Measurements from ENCODE around the gene CPM. TPM values are rescaled to one million over a fixed set of nuclear protein-coding genes. Genes with fewer than 3 reads are reported as not detected.
"Not testable (repeated sequence)": the region's sequence is repeated elsewhere in the genome, so short reads cannot be mapped to it uniquely, and the experiment has no call there.

The CPM gene
- total and polyA plus RNA-seq, 10 of the 15 experiments (the other 5 are each of a cell fraction or from before 2014, with no cell fraction given): 0.06 to 1.7 (median 0.41) TPM

DNA sequence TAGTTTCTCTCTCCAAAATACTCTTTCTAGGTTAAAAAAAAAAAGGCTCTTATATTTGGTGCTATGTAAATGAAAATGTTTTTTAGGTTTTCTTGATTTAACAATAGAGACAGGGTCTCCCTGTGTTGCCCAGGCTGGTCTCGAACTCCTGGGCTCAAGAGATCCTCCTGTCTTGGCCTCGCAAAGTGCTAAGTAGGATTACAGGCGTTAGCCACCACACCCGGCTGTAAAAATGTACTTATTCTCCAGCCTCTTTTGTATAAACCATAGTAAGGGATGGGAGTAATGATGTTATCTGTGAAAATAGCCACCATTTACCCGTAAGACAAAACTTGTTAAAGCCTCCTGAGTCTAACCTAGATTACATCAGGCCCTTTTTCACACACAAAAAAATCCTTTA is 91.8 kb downstream of the CPM start:
- ATAC-seq; in situ Hi-C loops (cut with MboI); H3K9ac ChIP-seq (ENCODE audit: control insufficient read depth, insufficient read depth, low read length); FAIRE-seq; H3K27me3 ChIP-seq (replicated peaks in 1 of 2; ENCODE audit: control insufficient read depth in 2 of 2, insufficient read depth in 2 of 2, low read length in 1 of 2); DNase-seq (ENCODE audit: low read depth, low spot score); H3K9me3 ChIP-seq (replicated peaks; ENCODE audit: control insufficient read depth, insufficient read depth, low read length); H3K4me3 ChIP-seq; H3K79me2 ChIP-seq (ENCODE audit: control insufficient read depth, insufficient read depth, low read length); H3K4me1 ChIP-seq (ENCODE audit: control insufficient read depth, insufficient read depth, low read length); H3K27ac ChIP-seq (ENCODE audit: control insufficient read depth, insufficient read depth); H3K4me2 ChIP-seq (ENCODE audit: control insufficient read depth, insufficient read depth); BruUV-seq (replicated peaks); RAD21 ChIA-PET (ENCODE audit: unreplicated experiment); H2AFZ ChIP-seq (ENCODE audit: control insufficient read depth, low read depth, low read length); H4K20me1 ChIP-seq (ENCODE audit: control insufficient read depth, insufficient read depth): not testable (repeated sequence)
- ChIA-PET POLR2A (interaction anchor here (0.7 kb wide), 1 partner anchor 392 kb away, joined by 12 read pairs; no protein-coding TSS in a partner anchor), CTCF (interaction anchor here (1.5 to 1.8 kb wide), 2 partner anchors 9 to 11 kb away, joined by 6 to 13 read pairs; no protein-coding TSS in a partner anchor), SMC1A (ENCODE audit: uncharacterized antibody, unreplicated experiment) (interaction anchor here (4.5 kb wide), 1 partner anchor 11 kb away, joined by 15 read pairs; no protein-coding TSS in a partner anchor)
- 85% methylated on average over 5 of the region's 5 CpGs for WGBS (ENCODE audit: insufficient coverage, insufficient replicate concordance, low lambda C conversion rate, missing lambda C conversion rate)
- H3K36me3 ChIP-seq (ENCODE audit: control insufficient read depth in 2 of 2, insufficient read depth in 2 of 2, low read length in 1 of 2): peaks cover 11 to 40% of the 10 kb centered on the region in 2 experiments
- intact Hi-C loops (cut with micrococcal nuclease; ENCODE audit: unreplicated experiment): loop anchor here (10.0 kb wide), 1 partner anchor 404 kb away; no protein-coding TSS in a partner anchor

DNA sequence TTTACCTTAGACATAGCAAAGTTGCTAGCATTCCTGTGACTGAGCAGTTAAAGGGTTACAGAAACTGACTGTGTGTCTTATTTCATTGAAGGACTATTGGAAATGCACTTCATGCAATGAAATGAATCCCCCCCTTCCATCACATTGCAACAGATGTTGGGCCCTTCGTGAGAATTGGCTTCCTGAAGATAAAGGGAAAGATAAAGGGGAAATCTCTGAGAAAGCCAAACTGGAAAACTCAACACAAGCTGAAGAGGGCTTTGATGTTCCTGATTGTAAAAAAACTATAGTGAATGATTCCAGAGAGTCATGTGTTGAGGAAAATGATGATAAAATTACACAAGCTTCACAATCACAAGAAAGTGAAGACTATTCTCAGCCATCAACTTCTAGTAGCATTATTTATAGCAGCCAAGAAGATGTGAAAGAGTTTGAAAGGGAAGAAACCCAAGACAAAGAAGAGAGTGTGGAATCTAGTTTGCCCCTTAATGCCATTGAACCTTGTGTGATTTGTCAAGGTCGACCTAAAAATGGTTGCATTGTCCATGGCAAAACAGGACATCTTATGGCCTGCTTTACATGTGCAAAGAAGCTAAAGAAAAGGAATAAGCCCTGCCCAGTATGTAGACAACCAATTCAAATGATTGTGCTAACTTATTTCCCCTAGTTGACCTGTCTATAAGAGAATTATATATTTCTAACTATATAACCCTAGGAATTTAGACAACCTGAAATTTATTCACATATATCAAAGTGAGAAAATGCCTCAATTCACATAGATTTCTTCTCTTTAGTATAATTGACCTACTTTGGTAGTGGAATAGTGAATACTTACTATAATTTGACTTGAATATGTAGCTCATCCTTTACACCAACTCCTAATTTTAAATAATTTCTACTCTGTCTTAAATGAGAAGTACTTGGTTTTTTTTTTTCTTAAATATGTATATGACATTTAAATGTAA is 93.5 kb downstream of the CPM start:
- ChIA-PET RAD21 (ENCODE audit: unreplicated experiment) (no interaction called here), POLR2A (no interaction called here), SMC1A (ENCODE audit: uncharacterized antibody, unreplicated experiment) (interaction anchor here (0.6 to 1.1 kb wide), 3 partner anchors 21 to 608 kb away, joined by 3 read pairs; no protein-coding TSS in a partner anchor), CTCF (interaction anchor here (0.7 to 2.2 kb wide), 3 partner anchors 9 to 231 kb away, joined by 3 to 16 read pairs (median 4); no protein-coding TSS in a partner anchor)
- Histone ChIP-seq H3K79me2 (ENCODE audit: control insufficient read depth, insufficient read depth, low read length) (no peaks in the 10 kb centered on the region; the same call in 1 of the 2 replicates), H3K27me3 (replicated peaks in 1 of 2; ENCODE audit: control insufficient read depth in 2 of 2, insufficient read depth in 2 of 2, low read length in 1 of 2) (no peaks in the 10 kb centered on the region), H3K36me3 (ENCODE audit: control insufficient read depth in 2 of 2, insufficient read depth in 2 of 2, low read length in 1 of 2) (peaks cover 11 to 43% of the 10 kb centered on the region in 2 experiments), H3K27ac (ENCODE audit: control insufficient read depth, insufficient read depth) (no peak overlapping the region), H3K9me3 (replicated peaks; ENCODE audit: control insufficient read depth, insufficient read depth, low read length) (no peaks in the 10 kb centered on the region), H4K20me1 (ENCODE audit: control insufficient read depth, insufficient read depth) (no peaks in the 10 kb centered on the region), H3K4me3 (no peak overlapping the region), H2AFZ (ENCODE audit: control insufficient read depth, low read depth, low read length) (no peak overlapping the region), H3K4me1 (ENCODE audit: control insufficient read depth, insufficient read depth, low read length) (no peaks in the 10 kb centered on the region), H3K9ac (ENCODE audit: control insufficient read depth, insufficient read depth, low read length) (no peak overlapping the region), H3K4me2 (ENCODE audit: control insufficient read depth, insufficient read depth) (no peak overlapping the region)
- BruUV-seq (replicated peaks): TSS peak; percentile 35
- ATAC-seq (no peak; the same call in 1 of the 3 replicates), DNase-seq (ENCODE audit: low read depth, low spot score) (no peak), FAIRE-seq (no peak)
- no peak for TF ChIP-seq PRDM15 (CRISPR knock-in tag; IDR thresholded peaks at IDR 0.05)
- no peak for TF ChIP-seq CHD4 (IDR thresholded peaks at IDR 0.05)
- TF ChIP-seq POLR2A (IDR thresholded peaks at IDR 0.05; ENCODE audit: low read depth, low read length): 0 out of 2 replicates have a peak, but pooled peaks have one; percentile 28
- TF ChIP-seq POLR2AphosphoS5 (IDR thresholded peaks at IDR 0.05; ENCODE audit: low read length): peak; percentile 85
- TF ChIP-seq BACH1 (IDR thresholded peaks at IDR 0.05; ENCODE audit: borderline replicate concordance): 0 out of 2 replicates have a peak, but pooled peaks have one; percentile 11
- intact Hi-C loops (cut with micrococcal nuclease; ENCODE audit: unreplicated experiment): loop anchor here (10.0 kb wide), 1 partner anchor 405 kb away; no protein-coding TSS in a partner anchor
- in situ Hi-C loops (cut with MboI): no loop called here
- 75% methylated on average over 2 of the region's 2 CpGs for WGBS (ENCODE audit: insufficient coverage, insufficient replicate concordance, low lambda C conversion rate, missing lambda C conversion rate)

All from GM12878 (cell line).